ENCODE results near the gene AFG3L2. TPM values are rescaled to one million over a fixed set of nuclear protein-coding genes. Genes with fewer than 3 reads are reported as not detected.

Gene AFG3L2
- total and polyA plus RNA-seq, 2 donors = 26.9 to 34.3 TPM

Other genes starting within 250 kb of the AFG3L2 start
- gene CIDEA, start 122.9 kb downstream of the AFG3L2 start, total RNA-seq = 0.05 TPM
- gene CIDEA, start 122.9 kb downstream of the AFG3L2 start, polyA plus RNA-seq = 0.82 TPM
- gene TUBB6, start 69.0 kb downstream of the AFG3L2 start, total RNA-seq = 24.9 TPM
- 46.6 TPM for gene TUBB6, start 69.0 kb downstream of the AFG3L2 start, polyA plus RNA-seq
- 2.5 TPM for gene PRELID3A, start 30.7 kb upstream of the AFG3L2 start, total RNA-seq
- 1.3 TPM for gene PRELID3A, start 30.7 kb upstream of the AFG3L2 start, polyA plus RNA-seq